GM19328 (cell line): ENCODE results near the gene SH3PXD2A.
"Not testable (repeated sequence)": the region's sequence is repeated elsewhere in the genome, so short reads cannot be mapped to it uniquely, and the experiment has no call there.

ENCODE experiments used
- ATAC-seq: cut with Tn5 transposase; IDR thresholded peaks from one replicate; pipeline ENCODE4 v1.9.1; 2021; ENCODE audit warnings: mild to moderate bottlenecking, moderate library complexity; ENCODE audit not compliant: unreplicated experiment

SH3PXD2A gene

DNA sequence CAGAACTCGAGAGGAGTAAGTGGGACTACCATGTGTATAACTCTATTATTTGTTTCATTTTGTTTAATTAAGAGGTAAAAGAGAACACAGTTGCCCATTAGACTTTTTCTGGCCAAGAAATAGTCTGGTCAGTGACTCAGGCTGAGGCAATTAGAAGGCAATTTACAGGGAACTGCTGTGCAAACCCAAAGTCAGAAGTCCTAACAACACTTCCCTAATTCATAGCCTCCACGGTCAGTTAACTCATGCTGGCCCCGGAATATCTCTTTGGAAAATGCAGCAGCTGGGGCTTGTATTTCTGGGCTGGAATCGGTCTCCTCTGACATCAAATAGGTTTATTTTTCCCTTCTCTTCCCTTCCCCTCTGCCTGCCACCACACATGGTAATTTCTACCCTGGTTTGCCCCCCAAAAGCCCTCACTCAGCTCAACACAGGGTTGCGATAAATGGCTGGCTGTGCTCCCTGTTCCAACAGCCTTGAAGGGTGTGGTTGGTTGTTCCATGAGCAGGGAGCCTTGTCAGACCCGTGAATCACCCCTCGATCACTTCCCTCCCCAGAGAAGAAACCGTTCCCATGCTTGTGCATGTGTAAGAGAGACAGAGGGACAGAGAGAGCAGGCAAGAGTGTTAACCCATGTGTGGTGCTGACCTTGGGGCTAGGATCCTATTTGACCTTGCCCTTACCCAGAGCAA is 5.3 kb downstream of the SH3PXD2A start:
- no peak for ATAC-seq

DNA sequence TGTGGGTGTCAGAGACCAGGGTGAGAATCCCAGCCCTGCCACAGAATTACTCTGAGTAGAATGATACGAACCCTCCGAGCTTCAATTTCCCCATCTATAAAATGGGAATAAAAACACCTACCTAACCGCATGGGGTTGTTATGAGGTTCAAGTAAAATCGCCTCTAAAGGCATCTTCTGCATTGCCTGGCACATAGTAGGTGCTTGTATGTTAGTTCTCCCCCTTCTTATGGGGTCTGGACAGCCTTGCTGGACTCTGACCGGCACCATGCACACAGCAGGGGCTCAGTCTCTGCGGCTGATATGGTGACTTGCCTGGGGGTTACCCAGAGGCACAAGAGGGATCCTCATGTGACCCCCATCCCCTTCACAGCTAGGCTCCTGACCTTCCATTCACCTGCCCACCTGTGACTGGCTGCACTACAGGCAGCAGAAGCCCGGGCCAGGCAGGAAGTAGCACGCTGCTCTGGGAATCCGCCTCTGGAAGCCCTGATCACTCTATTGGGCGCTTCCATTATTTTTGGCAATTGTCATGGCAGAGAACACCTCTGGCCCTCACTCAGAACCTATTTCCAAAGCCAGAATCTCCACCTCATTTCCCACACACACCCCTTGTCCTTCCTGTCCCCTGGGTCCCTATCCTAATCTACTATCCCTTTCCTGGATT is 6.0 kb downstream of the SH3PXD2A start:
- no peak for ATAC-seq

DNA sequence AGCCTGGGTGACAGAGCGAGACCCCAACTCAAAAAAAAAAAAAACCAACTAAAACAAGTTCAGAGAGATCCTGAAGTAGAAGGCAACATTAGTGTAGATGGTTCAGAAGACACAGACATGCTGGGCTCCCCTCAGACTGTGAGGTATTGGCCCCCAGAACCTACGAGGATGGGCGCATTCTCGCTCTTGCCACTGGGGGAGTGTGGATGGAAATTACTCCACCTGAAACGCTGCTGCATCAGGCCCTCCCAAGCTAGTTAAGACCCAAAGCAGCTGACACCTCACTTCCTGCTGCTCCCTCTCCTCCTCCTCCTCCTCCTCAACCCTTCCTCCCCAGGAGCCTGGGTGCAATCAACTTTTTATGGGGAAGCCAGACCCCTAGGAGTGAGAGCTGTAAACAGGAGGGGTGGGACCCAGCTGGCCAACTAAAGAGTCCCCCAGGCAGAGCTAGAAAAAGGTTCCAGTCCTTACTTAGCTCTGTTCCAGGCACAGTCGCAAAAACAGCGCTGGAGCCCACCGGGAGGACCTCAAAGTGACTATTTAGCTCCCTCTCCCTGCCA is 7.4 kb downstream of the SH3PXD2A start:
- no peak for ATAC-seq

DNA sequence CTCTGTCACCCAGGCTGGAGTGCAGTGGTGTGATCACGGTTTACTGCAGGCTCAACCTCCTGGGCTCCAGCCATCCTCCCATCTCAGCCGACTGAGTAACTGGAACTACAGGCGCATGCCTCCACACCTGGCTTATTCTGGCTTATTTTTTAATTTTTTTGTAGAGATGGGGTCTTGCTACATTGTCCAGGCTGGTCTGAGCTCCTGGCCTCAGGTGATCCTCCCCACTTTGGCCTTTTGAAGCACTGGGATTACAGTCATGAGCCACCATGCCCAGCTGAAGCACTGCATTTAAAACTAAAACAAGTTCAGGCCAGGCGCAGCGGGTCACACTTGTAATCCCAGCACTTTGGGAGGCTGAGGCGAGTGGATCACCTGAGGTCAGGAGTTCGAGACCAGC is 8.0 kb downstream of the SH3PXD2A start:
- no peak for ATAC-seq

DNA sequence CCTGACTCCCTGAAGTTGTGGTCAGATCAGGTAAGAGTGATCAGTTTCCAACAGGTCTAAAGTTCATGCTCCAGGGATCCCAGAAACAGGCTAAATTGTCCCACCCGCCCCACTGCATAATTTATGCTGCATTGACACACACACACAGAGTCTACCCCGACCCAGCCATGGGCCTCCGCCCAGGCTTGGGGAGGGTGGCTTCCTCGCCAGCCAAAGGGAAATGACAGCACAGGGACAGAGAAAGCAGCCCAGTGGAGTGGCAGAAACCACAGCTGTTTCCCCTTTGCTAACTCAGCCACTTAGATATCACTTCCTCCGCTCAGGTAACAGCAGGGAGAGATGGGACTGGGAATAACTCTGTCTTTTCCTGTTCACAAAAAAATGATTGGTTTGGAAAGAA is 9.4 kb downstream of the SH3PXD2A start:
- no peak for ATAC-seq

DNA sequence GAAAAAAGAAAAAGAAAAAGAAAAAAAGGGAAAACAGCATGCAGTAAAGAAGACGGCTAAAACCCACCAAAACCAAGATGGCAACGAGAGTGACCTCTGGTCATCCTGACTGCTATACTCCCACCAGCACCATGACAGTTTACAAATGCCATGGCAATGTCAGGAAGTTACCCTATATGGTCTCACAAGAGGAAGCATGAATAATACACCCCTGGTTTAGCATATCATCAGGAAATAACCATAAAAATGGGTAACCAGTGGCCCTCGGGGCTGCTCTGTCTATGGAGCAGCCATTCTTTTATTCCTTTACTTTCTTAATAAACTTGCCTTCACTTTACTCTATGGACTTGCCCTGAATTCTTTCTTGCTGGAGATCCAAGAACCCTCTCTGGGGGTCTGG is 10.0 kb downstream of the SH3PXD2A start:
- ATAC-seq: not testable (repeated sequence)

DNA sequence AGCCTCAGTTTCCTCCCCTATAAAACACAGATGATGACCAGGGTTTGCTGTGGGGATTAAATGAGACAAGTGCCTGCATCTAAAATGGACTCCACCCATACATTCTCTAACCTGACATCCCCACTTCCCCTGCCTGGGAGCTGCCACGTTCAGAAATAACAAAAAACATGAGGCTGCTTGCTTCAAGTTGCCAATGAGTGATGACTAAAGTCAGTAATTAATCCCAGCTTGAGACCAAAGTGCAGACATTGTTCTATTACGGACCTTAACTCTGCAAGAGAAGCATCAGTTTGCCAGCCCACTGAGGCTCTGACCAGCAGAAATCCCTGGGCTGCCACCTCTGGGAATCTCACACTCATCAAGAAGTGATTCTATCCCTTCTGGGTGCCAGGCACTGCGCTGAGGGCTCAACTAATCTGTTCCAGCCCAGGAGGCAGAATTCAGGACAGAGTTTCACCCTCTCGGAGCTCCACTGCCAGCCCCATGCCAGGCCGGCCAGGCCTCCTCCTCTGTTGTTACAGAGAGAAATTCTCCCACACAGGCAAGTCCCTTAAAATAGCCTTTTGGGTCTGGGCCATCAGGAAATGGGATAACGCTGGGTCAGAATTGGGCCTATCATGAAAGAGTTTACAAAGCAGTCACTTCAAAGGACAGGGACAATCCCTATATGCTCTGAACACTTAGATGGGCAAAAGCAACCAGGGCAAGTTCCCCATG is 11.4 kb downstream of the SH3PXD2A start:
- no peak for ATAC-seq

DNA sequence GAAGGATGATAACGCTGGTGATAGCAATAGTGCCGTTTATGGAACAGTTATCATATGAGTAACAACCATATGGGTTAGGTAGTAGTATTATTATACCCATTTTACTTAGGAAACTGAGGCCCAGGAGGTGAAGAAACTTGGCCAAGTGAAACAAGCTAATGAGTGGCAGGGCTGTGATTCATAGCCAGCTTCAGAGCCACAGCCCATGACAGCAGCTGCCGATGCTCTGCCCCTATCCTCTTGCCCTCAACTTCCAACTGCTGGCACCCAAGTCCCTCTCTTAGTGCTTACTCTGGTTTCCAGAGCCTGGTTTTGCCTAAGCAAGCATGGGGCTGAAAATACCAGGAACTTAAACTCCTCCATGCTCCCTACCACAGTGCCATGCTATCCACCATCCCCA is 12.3 kb downstream of the SH3PXD2A start:
- ATAC-seq: no peak

DNA sequence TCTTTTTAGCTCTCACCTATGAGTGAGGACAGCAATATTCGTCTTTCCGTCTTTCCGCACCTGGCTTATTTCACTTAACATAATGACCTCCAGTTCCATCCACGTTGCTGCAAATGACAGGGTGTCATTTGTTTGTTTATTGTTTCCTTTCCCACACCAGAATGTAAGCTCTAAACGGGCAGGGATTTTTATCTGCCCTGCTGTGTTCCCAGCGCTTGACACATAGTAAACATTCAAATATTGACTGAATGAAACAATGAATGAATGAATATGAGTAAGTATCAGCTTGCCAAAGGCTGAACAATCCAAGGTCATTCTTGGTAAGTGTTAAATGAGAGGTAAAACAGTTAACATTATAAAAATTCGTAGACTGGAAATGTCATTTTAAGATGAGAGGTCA is 12.8 kb downstream of the SH3PXD2A start:
- no peak for ATAC-seq

DNA sequence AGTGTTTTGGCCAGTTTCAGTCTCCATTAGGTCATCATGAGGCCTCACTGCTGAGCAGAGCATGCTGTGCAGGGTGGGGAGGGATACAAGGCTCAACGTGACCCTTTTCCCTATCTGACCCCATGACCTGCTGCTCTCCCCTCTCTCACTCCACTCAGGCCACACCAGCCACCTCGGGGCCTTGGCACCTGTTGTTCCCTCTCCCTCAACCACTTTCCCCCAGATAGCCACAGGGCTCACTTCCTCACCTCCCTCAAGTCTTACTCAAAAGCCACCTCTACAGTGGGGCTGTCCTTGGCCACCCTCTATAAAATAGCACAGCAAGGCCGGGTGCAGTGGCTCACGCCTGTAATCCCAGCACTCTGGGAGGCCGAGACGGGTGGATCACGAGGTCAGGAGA is 13.9 kb downstream of the SH3PXD2A start:
- no peak for ATAC-seq

DNA sequence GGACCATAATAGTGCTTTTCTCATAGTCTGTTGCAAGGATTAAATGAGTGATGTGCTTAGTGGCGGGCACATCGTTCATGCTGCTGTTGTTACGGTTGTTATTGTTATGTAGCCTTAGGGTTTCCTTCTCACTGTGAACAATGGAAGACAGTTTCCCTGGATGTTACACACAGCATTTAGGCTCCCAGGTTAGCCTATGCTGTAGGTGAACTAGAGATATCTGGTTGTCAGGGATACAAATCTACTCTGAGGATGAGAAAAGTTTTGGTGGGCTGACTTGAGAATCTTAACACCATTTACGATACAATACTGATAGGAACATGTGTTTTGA is 14.7 kb downstream of the SH3PXD2A start:
- ATAC-seq: no peak

DNA sequence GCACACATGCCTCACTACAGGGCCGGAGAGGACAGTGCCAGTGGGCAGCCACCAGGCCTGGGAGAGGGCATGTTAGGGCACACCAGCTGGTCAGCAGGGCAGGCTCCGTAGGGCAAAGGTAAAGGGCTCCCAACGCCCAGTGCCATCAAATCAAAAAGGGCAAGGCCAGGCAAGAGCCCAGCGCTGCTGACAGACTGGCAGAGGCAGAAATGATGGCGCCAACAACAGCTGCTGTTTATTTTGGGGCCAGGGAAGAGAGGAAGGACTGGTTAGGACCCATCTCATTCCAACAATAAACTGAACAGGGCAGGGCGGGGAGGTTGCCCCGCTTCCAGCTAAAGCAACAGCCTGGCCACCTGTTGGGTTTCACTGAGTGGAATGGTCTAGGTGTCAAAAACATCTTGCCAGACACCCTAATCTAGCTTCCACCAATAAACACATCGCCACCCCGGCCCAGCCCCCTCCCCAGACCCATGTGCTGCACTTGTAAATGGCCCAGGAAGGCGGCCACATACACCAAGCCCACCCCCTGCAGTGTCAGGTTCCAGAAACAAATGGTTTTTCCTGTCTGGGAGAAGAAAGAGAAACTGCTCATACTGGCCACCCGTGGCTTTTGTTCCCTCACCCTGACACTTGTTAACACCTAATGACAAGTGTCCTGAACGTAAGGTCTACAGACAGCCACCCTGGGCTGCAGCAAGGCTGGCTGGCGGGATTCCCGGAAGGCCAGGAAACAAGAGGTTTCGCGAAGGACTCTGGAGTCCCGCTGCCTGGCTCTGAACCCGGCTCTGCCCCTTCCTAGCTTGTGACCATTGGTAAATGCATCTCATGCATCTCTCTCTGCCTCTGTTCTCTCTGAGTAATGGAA is 15.3 kb downstream of the SH3PXD2A start:
- no peak for ATAC-seq

DNA sequence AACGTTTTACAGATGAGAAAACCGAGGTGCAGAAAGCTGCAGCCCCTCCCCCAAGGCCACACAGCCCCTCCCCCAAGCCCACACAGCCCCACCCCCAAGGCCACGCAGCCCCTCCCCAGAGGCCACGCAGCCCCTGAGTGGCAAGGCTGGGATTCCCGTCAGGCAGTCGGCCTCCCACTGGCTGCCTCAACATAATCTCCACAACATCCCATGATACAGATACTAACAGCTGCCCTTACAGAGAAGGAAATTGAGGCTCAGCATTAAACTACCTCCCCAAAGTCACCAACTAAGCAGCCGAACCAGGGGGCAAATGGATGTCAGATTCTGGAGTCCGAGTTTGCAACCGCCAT is 15.9 kb downstream of the SH3PXD2A start:
- ATAC-seq: no peak

DNA sequence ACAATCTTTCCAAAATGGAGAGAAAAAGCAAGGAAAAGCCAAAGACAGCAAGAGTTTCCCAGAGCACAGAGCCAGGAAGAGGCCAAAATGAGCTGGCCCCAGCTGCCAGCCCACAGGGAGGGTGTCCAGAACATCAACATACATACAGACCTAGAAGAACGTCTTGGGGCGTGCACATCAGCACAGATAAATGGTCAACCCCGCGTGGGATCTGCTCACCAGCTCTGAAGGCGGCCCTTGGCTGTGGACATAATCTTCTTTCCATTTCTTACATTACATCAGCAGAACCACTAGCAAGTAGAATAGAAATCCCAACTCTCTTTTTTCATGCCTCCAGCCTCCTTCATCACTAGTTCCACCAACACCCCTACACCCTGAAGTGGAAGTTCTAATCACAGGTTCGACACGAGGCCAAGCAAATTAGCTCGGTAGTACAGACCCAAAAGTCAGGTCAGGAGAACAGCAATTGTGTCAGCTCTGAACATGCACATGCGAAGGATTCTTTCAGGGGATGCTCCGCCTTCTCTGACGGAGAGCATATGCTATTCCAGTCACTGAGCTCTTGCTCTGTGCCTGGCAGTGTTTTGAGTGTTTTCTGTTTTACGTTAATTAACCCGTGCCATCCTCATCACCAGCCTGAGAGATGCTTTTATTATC is 16.4 kb downstream of the SH3PXD2A start:
- no peak for ATAC-seq

DNA sequence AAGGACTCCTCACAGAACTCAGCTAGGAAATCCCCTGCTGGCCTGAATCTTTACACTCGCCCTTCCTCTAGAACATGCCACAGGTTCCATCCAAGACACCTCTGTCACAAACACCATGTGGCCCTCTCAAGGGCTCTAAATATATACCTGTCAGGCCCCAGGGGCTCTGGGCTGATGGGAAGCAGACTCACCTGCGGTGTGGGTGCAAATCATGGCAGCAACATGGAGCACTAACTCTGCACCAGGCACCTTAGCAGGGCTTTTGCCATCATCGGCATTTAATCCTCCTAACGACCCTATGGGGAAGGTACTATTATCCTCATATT is 17.3 kb downstream of the SH3PXD2A start:
- no peak for ATAC-seq

DNA sequence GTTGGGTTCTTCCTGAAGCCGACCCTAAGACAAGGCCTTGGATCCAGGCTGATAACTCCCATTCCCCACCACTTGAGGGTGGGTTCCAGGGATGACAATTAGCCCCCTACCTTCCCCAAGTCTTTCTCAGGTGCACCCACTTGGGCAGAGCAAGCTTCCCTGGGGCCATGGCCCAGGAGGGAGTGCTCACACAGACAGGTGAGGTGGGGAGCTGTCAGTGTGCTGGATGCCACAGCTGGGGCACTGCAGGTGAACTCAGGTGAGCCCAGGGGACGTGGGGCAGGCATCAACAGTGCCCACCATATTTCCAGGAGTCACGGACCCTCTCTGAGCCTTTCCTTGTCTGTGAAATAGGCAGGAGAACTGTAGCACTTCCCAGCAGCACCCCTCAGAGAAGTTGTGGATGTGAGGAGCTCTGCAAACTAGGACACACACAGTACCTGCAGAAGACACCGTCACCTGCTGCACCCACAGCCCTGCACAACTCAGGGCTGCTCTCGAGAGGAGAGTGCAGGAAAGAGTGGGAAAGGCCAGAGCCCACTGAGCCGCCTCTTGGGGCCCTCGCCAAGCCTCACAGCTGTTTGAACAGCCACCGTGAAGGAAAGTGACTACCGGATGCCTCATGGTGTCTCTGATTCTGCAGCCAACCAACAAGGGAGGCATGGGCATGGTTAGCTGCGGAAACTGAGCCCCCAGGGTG is 17.9 kb downstream of the SH3PXD2A start:
- ATAC-seq: no peak

DNA sequence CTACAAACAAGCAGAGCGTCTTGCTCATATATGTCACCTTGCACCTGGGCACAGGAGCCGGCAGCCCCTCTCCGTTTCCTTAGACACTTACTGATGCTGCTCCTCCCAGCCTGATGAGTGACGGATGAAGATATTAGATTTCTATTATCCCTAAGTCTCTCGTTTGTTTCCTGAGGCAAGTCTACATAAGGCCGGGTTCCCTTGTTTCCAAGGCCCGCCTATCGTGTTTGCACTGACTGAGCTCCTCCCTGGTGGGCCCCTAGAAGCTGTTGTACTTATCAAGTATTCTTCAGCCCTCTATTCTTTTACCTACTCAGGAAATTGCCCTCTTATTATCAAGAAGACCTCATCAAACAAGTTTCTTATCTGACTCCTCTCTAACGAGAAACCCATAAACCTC is 18.5 kb downstream of the SH3PXD2A start:
- ATAC-seq: no peak

DNA sequence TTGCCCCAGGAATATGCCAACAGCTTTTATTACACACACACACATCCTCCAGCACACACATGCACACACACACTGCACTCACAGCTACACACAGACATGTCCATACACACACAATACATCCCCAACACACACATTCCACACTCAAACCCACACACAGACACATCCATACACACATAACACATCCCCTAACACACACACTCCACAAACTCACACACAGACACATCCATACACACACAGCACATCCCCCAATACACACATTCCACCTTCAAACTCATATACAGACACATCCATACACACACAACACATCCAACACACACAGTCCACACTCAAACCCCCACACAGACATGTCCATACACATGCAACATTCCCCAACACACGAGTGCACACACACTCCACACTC is 19.1 kb downstream of the SH3PXD2A start:
- ATAC-seq: no peak

DNA sequence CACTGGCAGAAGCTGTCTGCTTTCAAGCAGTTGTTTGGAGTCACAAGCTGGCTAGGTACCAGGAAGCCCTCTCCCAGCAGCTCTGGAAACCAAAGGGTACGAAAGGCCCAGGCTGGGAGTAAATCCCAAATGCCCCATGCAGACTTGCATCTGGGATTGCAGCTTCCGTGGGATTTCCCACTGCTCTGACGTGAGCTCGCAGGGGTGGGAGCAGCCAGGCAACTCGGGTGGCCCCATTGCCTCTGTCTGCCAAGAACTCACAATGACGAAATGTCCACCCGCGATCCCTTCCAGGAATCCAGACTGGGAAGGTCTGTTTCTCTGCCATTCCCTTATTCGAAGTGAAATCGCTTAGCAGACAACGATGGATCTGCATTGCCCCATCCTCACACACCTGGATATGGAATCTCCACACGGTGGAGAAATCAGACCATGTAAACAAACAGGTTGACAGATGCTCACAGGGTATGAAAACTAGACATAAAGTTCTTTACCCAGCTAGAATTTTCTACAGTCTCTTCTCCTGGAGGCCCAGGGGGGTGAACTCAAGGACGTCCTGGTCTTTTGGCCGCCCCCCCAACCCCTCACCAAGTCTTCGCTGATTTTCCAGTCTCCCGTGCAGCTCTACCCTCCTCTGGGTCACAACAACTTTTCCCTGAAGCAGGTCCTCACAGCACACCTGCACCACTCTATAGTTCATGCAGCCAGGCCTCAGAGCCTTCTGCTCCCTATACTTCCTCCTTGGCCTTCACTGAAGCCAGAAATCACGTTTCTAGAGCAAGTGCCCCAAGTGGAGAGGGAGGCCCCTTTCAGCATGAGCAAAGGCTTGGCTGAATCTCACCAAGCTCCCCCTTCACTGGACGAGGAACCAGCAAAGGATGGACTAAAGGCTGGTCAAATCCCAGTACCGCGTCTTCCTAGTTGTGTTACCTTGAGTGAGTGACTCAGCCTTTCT is 20.0 kb downstream of the SH3PXD2A start:
- no peak for ATAC-seq
